Central memory CD8-positive, alpha-beta T cell (primary cell): ENCODE results near the gene SIT1.
"Not testable (repeated sequence)": the region's sequence is repeated elsewhere in the genome, so short reads cannot be mapped to it uniquely, and the experiment has no call there.

Experiments
- ATAC-seq: fragments of 150-1000 bp; cut with Tn5 transposase; replicated peaks from 2 replicates; pipeline ENCODE4 v1.10.0; 2022; ENCODE audit warnings: mild to moderate bottlenecking, moderate FRiP score, moderate number of reproducible peaks; ENCODE audit not compliant: poor library complexity, severe bottlenecking; ENCODE audit errors: extremely low read depth
- DNase-seq, 2 donors: peaks; one replicate each; pipeline ENCODE4 v3.0.0; 2021; ENCODE audit warnings: low spot score in 2 of 2
- H3K27ac Mint-ChIP-seq: one replicate; pipeline ENCODE4 v1.8.0; 2022; ENCODE audit warnings: low read depth, mild to moderate bottlenecking, moderate library complexity, mixed read lengths
- H3K27me3 Mint-ChIP-seq: one replicate; pipeline ENCODE4 v1.8.0; 2022; ENCODE audit warnings: mixed read lengths
- H3K36me3 Mint-ChIP-seq: one replicate; pipeline ENCODE4 v1.8.0; 2022; ENCODE audit warnings: mild to moderate bottlenecking, moderate library complexity, mixed read lengths; ENCODE audit not compliant: insufficient read depth
- H3K4me1 Mint-ChIP-seq: one replicate; pipeline ENCODE4 v1.8.0; 2022; ENCODE audit warnings: mixed read lengths
- H3K4me3 Mint-ChIP-seq: one replicate; pipeline ENCODE4 v1.8.0; 2022; ENCODE audit warnings: mild to moderate bottlenecking, moderate library complexity, mixed read lengths
- H3K9me3 Mint-ChIP-seq: one replicate; pipeline ENCODE4 v1.8.0; 2022; ENCODE audit warnings: mixed read lengths

SIT1 gene

GRCh38 chr9:35652829-35653209 is 2.1 kb upstream of the SIT1 start:
- Mint-ChIP-seq H3K4me1 (peaks cover 48% of the 10 kb centered on the region), H3K27me3 (no peaks in the 10 kb centered on the region), H3K27ac (no peak overlapping the region), H3K36me3 (peaks cover 21% of the 10 kb centered on the region), H3K9me3 (no peaks in the 10 kb centered on the region), H3K4me3 (no peak overlapping the region)
- no peak for ATAC-seq
- no peak for DNase-seq

DNA sequence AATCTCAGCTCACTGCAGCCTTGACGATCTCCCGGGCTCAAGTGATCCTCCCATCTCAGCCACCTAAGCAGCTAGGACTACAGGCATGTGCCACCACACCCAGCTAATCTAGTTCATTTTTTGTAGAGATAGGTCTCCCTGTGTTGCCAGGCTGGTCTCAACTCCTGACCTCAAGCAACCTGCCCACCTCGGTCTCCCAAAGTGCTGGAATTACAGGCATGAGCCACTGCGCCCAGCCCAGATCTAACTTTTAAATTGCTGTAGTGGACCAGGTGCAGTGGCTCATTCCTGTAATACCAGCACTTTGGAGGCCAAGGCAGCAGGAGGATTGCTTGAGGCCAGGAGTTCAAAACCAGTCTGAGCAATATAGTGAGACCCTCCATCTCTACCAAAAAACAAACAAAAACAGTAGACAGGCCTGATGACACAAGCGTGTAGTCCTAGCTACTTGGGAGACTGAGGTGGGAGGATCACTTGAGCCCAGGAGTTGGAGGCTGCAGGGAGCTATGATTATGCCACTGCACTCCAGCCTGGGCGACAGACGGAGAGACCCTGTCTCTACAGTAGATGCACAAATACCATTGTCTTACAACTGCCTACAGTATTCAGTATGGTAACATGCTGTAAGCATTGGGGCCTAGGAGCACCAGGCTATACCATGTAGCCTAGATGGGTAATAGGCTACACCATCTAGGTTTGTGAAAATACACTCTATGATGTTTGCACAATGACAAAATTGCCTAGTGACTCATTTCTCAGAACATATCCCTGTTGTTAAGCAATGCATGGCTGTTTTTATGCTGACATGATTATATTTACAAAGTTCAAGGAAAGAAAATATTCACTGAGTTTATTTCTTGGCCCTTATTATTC is 1.5 kb upstream of the SIT1 start:
- peaks cover 48% of the 10 kb centered on the region for H3K4me1 Mint-ChIP-seq
- peak overlapping the region; percentile 90 for H3K4me3 Mint-ChIP-seq

DNA sequence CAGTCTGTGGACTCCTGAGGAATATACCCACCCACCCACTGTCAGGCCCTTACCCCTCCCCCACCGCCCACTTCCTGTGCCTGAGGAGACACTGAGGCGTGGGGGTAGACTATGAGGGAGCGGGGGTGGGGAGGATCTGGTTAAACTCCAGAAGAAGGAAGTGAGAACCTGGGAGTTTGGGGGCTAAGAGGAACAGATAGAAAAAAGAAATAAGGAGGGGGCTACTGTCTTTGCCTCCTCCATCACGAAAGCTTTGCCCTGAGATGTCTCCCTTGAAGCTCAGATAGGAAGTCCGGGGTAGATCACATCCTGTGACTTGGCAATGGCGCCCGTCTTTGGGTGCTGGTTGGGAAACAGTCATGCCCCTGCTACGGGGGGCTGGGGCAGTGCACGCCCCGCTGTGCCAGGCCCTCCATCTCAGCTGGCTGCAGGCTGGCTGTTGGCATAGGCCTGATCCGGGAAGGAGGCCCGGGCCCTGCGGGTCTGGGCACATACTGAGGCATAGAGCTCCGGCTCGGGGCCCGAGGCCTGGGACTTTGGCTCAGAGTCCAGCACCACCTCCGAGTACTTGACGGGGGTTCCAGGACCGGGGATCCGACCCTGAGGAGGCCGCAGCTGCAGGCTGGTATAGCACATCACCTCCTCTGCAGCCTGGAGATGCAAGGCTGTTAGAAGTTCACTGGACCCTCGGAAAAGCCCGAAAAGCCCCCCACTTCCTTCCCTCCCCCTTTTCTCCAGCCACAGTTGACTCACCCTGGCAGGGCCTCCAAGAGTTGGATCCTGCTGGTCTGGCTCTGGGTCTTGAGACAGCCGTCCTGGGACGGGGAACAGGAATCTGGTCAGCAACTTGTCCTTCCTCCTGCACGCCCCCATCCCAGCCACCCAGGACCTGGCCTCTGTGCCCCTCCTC is 1.0 kb downstream of the SIT1 start:
- Mint-ChIP-seq H3K4me1 (peaks cover 45% of the 10 kb centered on the region), H3K27me3 (no peaks in the 10 kb centered on the region), H3K36me3 (peaks cover 24% of the 10 kb centered on the region), H3K27ac (peak overlapping the region; percentile 80), H3K9me3 (no peaks in the 10 kb centered on the region), H3K4me3 (peak overlapping the region; percentile 90)
- ATAC-seq (no peak), DNase-seq (no peak)

More for the DNA sequence above, 1.5 kb upstream of the SIT1 start:
- H3K27me3 Mint-ChIP-seq: no peaks in the 10 kb centered on the region
- no peaks in the 10 kb centered on the region for H3K9me3 Mint-ChIP-seq
- ATAC-seq: no peak
- H3K27ac Mint-ChIP-seq: no peak overlapping the region
- peaks cover 21% of the 10 kb centered on the region for H3K36me3 Mint-ChIP-seq
- DNase-seq: no peak

- DNase-seq: peak; percentile 85 to 88
These were observed 4.0 kb downstream of the SIT1 start for GRCh38 chr9:35646533-35647265.

DNA sequence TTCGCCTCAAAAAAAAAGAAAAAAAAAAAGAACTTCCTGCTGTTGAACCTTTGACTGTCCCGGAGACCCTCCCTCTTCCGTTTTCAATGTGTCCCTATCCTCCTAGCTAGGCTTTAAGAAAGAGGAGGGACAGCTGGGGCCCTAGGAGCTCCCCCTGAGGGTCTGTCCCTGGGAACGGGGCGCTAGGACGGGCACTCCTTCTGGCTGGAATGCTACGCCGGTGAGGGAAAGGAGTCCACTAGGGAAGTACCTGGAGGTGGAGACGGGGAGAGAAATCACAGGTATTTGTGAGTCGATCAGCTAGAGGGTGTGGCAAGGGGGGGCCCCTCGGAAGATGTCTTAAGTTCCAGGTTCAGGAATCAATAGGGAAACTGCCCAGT is 4.6 kb downstream of the SIT1 start:
- ATAC-seq: no peak
- Mint-ChIP-seq H3K36me3 (peaks cover 24% of the 10 kb centered on the region), H3K9me3 (no peaks in the 10 kb centered on the region), H3K27ac (peak overlapping the region; percentile 97), H3K27me3 (no peaks in the 10 kb centered on the region), H3K4me3 (peak overlapping the region; percentile 90), H3K4me1 (peaks cover 51% of the 10 kb centered on the region)
- no peak for DNase-seq

More at GRCh38 chr9:35646533-35647265, 4.0 kb downstream of the SIT1 start:
- H3K4me3 Mint-ChIP-seq: peak overlapping the region; percentile 90
- peak overlapping the region; percentile 97 for H3K27ac Mint-ChIP-seq
- no peaks in the 10 kb centered on the region for H3K9me3 Mint-ChIP-seq
- H3K36me3 Mint-ChIP-seq: peaks cover 24% of the 10 kb centered on the region
- no peaks in the 10 kb centered on the region for H3K27me3 Mint-ChIP-seq
- H3K4me1 Mint-ChIP-seq: peaks cover 55% of the 10 kb centered on the region
- ATAC-seq: peak; percentile 85

- not testable (repeated sequence) for ATAC-seq, H3K27me3 Mint-ChIP-seq, DNase-seq, H3K9me3 Mint-ChIP-seq
- Mint-ChIP-seq H3K4me3 (peak overlapping the region; percentile 90), H3K36me3 (peaks cover 24% of the 10 kb centered on the region), H3K27ac (peak overlapping the region; percentile 97), H3K4me1 (peaks cover 47% of the 10 kb centered on the region)
These were observed 5.0 kb downstream of the SIT1 start for GRCh38 chr9:35645736-35646135.

GRCh38 chr9:35643046-35643445 is 7.7 kb downstream of the SIT1 start:
- ATAC-seq (no peak), DNase-seq (no peak)
- no peak overlapping the region for H3K4me3 Mint-ChIP-seq
- H3K9me3 Mint-ChIP-seq: no peaks in the 10 kb centered on the region
- H3K4me1 Mint-ChIP-seq: peaks cover 50% of the 10 kb centered on the region
- peaks cover 20% of the 10 kb centered on the region for H3K36me3 Mint-ChIP-seq
- no peak overlapping the region for H3K27ac Mint-ChIP-seq
- no peaks in the 10 kb centered on the region for H3K27me3 Mint-ChIP-seq

- not testable (repeated sequence) for DNase-seq, H3K36me3 Mint-ChIP-seq, H3K27ac Mint-ChIP-seq, H3K27me3 Mint-ChIP-seq, H3K9me3 Mint-ChIP-seq, H3K4me3 Mint-ChIP-seq, ATAC-seq
- peaks cover 56% of the 10 kb centered on the region for H3K4me1 Mint-ChIP-seq
These were observed 9.3 kb downstream of the SIT1 start for GRCh38 chr9:35641478-35641877.

GRCh38 chr9:35640431-35640830 is 10.3 kb downstream of the SIT1 start:
- not testable (repeated sequence) for H3K9me3 Mint-ChIP-seq, H3K4me3 Mint-ChIP-seq, H3K27me3 Mint-ChIP-seq, H3K27ac Mint-ChIP-seq, ATAC-seq, DNase-seq, H3K36me3 Mint-ChIP-seq
- H3K4me1 Mint-ChIP-seq: peaks cover 57% of the 10 kb centered on the region

GRCh38 chr9:35639631-35640030 is 11.1 kb downstream of the SIT1 start:
- Mint-ChIP-seq H3K4me1 (peaks cover 63% of the 10 kb centered on the region), H3K27ac (peak overlapping the region; percentile 76), H3K4me3 (peak overlapping the region; percentile 38), H3K9me3 (no peaks in the 10 kb centered on the region), H3K27me3 (no peaks in the 10 kb centered on the region), H3K36me3 (peaks cover under 1% of the 10 kb centered on the region)
- no peak for DNase-seq
- ATAC-seq: no peak

GRCh38 chr9:35639225-35639624 is 11.5 kb downstream of the SIT1 start:
- peaks cover 61% of the 10 kb centered on the region for H3K4me1 Mint-ChIP-seq
- peak overlapping the region; percentile 38 for H3K4me3 Mint-ChIP-seq
- DNase-seq, H3K36me3 Mint-ChIP-seq, H3K27me3 Mint-ChIP-seq, H3K9me3 Mint-ChIP-seq: not testable (repeated sequence)
- peak overlapping the region; percentile 76 for H3K27ac Mint-ChIP-seq
- peak; percentile 61 for ATAC-seq

GRCh38 chr9:35638751-35639150 is 12.0 kb downstream of the SIT1 start:
- ATAC-seq: peak; percentile 82
- Mint-ChIP-seq H3K4me3 (peak overlapping the region; percentile 65), H3K4me1 (peaks cover 60% of the 10 kb centered on the region)

More at GRCh38 chr9:35638751-35639150, 12.0 kb downstream of the SIT1 start:
- peak in 1 of 2 donors; percentile 37 for DNase-seq
- H3K36me3 Mint-ChIP-seq, H3K9me3 Mint-ChIP-seq, H3K27me3 Mint-ChIP-seq: not testable (repeated sequence)
- H3K27ac Mint-ChIP-seq: peak overlapping the region; percentile 76
